GM13977 (cell line): ENCODE data around the gene TMEM250.

Experiments used
- DNase-seq: peaks from one replicate; pipeline ENCODE4 v3.0.0; 2012; ENCODE audit warnings: low spot score
- CTCF ChIP-seq: IDR thresholded peaks from 2 replicates; pipeline ENCODE4 v1.5.1; 2012; ENCODE audit warnings: mild to moderate bottlenecking, control low read depth; ENCODE audit not compliant: insufficient read depth; ENCODE audit errors: extremely low read depth, missing control alignments
- in situ Hi-C: fragments of 300-500 bp; cut with MboI; formaldehyde crosslinking; loops from one replicate; pipeline ENCODE4 v1.12.0; 2022; ENCODE audit warnings: low sequenced_read_pairs, low pct_unique_long_range_greater_than_20kb, mixed read lengths, inconsistent platforms; ENCODE audit not compliant: unreplicated experiment

Gene TMEM250

GRCh38 chr9:136147890-136148714, 29.4 kb upstream of the TMEM250 start:
- no peak for DNase-seq
- in situ Hi-C loops: no loop called here
- no peak for TF ChIP-seq CTCF

DNA sequence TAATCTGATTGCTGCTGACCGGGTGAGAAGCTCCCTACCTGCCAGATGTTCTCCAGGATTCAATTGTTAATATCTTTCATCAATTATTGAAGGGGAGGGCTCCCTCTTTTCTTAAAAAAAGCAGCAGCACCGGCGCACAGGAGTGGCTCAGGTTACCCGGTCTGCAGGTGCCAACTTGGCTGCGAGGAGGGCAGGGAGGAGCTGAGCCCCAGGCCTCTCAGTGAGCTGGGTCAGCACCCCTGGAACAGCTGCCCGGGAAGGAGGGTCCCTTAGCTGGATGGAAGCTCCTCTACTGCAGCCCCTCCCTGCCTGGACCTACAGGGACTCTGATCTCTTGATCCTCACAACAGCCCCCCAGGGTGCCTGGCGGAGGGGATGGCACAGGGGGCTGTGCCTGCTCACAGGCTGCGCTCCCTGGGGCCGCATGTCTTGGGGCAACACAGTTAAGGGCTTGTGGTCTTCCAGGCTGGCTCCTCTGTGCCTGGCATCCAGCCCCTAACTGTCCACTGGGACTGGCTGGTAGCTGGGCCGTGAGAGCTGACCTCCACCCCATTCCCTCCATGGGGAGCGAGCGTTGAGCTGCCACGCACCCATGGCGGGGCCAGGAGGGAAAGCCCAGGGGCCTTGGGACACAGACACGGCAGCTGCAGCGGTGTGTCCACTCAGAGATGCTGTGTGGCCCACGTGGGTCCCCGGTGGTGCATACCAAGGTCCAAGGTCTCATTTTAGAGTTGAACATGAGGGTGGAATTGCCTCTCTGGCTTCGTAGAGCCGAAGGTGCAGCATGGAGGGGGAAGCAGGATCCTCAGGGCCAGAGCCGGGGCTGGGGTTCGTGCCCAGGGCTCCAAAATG, 28.6 kb upstream of the TMEM250 start:
- in situ Hi-C loops: no loop called here
- no peak for TF ChIP-seq CTCF
- no peak for DNase-seq

- TF ChIP-seq CTCF: no peak
- in situ Hi-C loops: no loop called here
- DNase-seq: no peak
Observed at GRCh38 chr9:136146126-136147037, 27.7 kb upstream of the TMEM250 start.

- in situ Hi-C loops: no loop called here
- TF ChIP-seq CTCF: no peak
- DNase-seq: no peak
Observed at GRCh38 chr9:136145580-136145979, 26.9 kb upstream of the TMEM250 start.

DNA sequence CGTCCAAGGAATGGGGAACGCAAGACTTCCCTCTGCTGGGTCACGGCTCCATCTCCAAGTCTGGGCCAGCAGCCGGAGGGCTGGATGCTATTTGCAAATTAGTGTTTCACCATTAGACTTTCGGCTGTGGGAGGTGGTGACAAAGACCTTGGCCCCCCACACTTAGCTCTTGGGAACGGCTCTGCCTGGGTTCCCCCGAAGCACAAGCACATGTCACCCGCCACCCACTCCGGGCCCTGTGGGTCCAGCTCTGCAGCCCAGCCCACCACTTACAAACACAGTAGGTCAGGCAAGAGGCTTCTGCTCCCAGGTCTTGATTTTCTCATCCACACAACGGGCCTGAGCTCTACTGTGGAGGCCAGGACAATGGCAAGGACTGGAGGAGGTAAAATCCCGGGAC, 25.8 kb upstream of the TMEM250 start:
- TF ChIP-seq CTCF: no peak
- in situ Hi-C loops: no loop called here
- DNase-seq: no peak

GRCh38 chr9:136143215-136144001, 24.7 kb upstream of the TMEM250 start:
- TF ChIP-seq CTCF: peak; percentile 38
- in situ Hi-C loops: no loop called here
- no peak for DNase-seq
